PC-9 (cell line): ENCODE measurements around the gene UCHL1. TPM values are rescaled to one million over a fixed set of nuclear protein-coding genes. Genes with fewer than 3 reads are reported as not detected.

Experiments
- BruUV-seq: library from RNA; stranded (reverse); fragments of 400-500 nt; replicated peaks from 2 replicates; lab custom pipeline; 2021; lab: Mats Ljungman, UMichigan
- CTCF ChIA-PET: fragments of 300-600 bp; sonication (Branson Sonifier 250); formaldehyde crosslinking; loops from one replicate; lab custom pipeline; 2022; ENCODE audit warnings: antibody characterized with exemption; lab: Charles Lee
- POLR2A ChIA-PET: fragments of 300-600 bp; sonication (Branson Sonifier 250); formaldehyde crosslinking; loops from one replicate; lab custom pipeline; 2022; ENCODE audit warnings: antibody characterized with exemption; ENCODE audit not compliant: unreplicated experiment; lab: Charles Lee
- DNase-seq, 2 experiments: peaks; one replicate each; pipeline versions ENCODE4 v3.0.0 to v3.0.0-alpha.2; 2015 to 2022; ENCODE audit warnings: mixed read lengths in 1 of 2
- H2AFZ ChIP-seq: fragments of 200-600 bp; sonication (generic); 2 replicates; pipeline ENCODE4 v1.8.1; 2017; ENCODE audit warnings: antibody characterized with exemption
- H3F3A ChIP-seq: fragments of 200-600 bp; sonication (generic); 2 replicates; pipeline ENCODE4 v1.8.1; 2017; ENCODE audit warnings: antibody characterized with exemption, mild to moderate bottlenecking, low read depth; ENCODE audit not compliant: insufficient read depth
- H3K27ac ChIP-seq: fragments of 200-600 bp; sonication (generic); 2 replicates; pipeline ENCODE4 v1.6.1; 2016; ENCODE audit warnings: mixed run types
- H3K27me3 ChIP-seq: fragments of 200-600 bp; sonication (generic); 2 replicates; pipeline ENCODE4 v1.6.1; 2016; ENCODE audit warnings: low read depth, mixed run types; ENCODE audit not compliant: insufficient read depth
- H3K36me3 ChIP-seq: fragments of 200-600 bp; sonication (generic); 2 replicates; pipeline ENCODE4 v1.6.1; 2016; ENCODE audit warnings: low read depth, mixed run types
- H3K4me1 ChIP-seq: fragments of 200-600 bp; sonication (generic); replicated peaks from 2 replicates; pipeline ENCODE4 v1.6.1; 2016; ENCODE audit warnings: mixed run types; ENCODE audit not compliant: insufficient read depth
- H3K4me2 ChIP-seq: fragments of 200-600 bp; sonication (generic); 2 replicates; pipeline ENCODE4 v1.6.1; 2017; ENCODE audit warnings: mixed run types
- H3K4me3 ChIP-seq: fragments of 200-600 bp; sonication (generic); 2 replicates; pipeline ENCODE4 v1.6.1; 2016; ENCODE audit warnings: mixed run types
- H3K79me2 ChIP-seq: fragments of 200-600 bp; sonication (generic); 2 replicates; pipeline ENCODE4 v1.6.1; 2017; ENCODE audit warnings: low read depth, mixed run types
- H3K9me2 ChIP-seq: fragments of 200-600 bp; sonication (generic); 2 replicates; pipeline ENCODE4 v1.8.1; 2017; ENCODE audit warnings: mild to moderate bottlenecking; ENCODE audit not compliant: insufficient read depth
- H3K9me3 ChIP-seq: fragments of 200-600 bp; sonication (generic); 2 replicates; pipeline ENCODE4 v1.8.1; 2016; ENCODE audit warnings: low read depth; ENCODE audit not compliant: insufficient read depth
- H4K20me1 ChIP-seq: fragments of 200-600 bp; sonication (generic); 2 replicates; pipeline ENCODE4 v1.8.1; 2017; ENCODE audit not compliant: insufficient read depth
- EZH2 ChIP-seq: fragments of 200-600 bp; sonication (generic); IDR thresholded peaks from 2 replicates; pipeline ENCODE4 v1.8.0; 2017; ENCODE audit warnings: antibody characterized with exemption, low read depth
- intact Hi-C: fragments of 100-400 bp; cut with micrococcal nuclease; formaldehyde crosslinking; loops from one replicate; pipeline ENCODE4 v1.10.0; 2022; ENCODE audit not compliant: unreplicated experiment
- total RNA-seq: library from RNA; stranded (reverse); gene quantifications from 2 replicates; pipeline ENCODE4 v1.2.3, GENCODE V29; 2021
- TF ChIP-seq, protein P1 (sequence below): fragments of 200-600 bp; sonication (generic); conservative IDR thresholded peaks from 2 replicates; pipeline ENCODE4 v1.6.1; 2017; ENCODE audit warnings: mixed run types, antibody characterized with exemption, mild to moderate bottlenecking, moderate library complexity

UCHL1 gene
- total RNA-seq, 1 experiment from 2014 or later = 1,253 TPM

DNA sequence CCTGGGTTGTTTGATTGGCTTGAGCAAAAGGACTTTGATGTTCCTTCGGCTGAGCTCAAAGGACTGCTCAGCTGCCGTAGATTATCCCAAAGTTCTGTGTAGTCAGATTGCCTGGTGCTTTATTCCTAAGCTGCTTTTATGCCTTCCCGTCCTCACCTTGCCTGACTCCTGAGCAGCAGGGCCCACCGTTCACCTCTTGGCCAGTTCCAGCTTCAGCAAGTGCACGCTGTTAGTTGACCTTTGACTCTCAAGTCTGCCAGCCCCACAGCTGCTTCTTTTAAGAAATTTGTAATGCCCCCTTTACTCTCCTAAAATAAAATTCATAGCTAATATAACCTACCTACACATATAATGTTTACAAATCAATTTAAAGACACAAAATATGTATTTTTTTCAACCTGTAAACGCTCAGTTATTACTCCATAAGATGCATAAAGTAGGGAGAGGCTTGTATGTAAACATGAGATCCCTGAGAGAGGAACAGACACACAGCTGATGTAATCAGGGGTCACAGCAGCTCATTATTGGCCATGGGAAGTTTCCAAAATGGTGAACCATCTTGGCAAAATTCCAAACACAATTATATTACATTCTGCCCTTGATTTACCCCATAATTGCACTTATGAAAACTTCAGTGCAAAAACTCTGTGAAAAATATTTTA lies 28.6 kb downstream of the UCHL1 start:
- ChIA-PET POLR2A (interaction anchor here (0.6 kb wide), 1 partner anchor 73 kb away, joined by 3 read pairs; no protein-coding TSS in a partner anchor), CTCF (no interaction called here)
- TF ChIP-seq, protein P1, sequence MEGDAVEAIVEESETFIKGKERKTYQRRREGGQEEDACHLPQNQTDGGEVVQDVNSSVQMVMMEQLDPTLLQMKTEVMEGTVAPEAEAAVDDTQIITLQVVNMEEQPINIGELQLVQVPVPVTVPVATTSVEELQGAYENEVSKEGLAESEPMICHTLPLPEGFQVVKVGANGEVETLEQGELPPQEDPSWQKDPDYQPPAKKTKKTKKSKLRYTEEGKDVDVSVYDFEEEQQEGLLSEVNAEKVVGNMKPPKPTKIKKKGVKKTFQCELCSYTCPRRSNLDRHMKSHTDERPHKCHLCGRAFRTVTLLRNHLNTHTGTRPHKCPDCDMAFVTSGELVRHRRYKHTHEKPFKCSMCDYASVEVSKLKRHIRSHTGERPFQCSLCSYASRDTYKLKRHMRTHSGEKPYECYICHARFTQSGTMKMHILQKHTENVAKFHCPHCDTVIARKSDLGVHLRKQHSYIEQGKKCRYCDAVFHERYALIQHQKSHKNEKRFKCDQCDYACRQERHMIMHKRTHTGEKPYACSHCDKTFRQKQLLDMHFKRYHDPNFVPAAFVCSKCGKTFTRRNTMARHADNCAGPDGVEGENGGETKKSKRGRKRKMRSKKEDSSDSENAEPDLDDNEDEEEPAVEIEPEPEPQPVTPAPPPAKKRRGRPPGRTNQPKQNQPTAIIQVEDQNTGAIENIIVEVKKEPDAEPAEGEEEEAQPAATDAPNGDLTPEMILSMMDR = no peak
- no peak for TF ChIP-seq EZH2
- Histone ChIP-seq H2AFZ (no peak overlapping the region), H3F3A (peaks cover 28% of the 10 kb centered on the region), H3K9me3 (no peaks in the 10 kb centered on the region; the same call in 1 of the 2 replicates), H3K4me3 (no peak overlapping the region), H3K27ac (peak overlapping the region; percentile 8; the same call in 1 of the 2 replicates), H3K79me2 (no peaks in the 10 kb centered on the region), H4K20me1 (no peaks in the 10 kb centered on the region), H3K9me2 (no peaks in the 10 kb centered on the region), H3K4me1 (peaks cover 44% of the 10 kb centered on the region), H3K4me2 (peak overlapping the region; percentile 23; the same call in 1 of the 2 replicates), H3K36me3 (no peaks in the 10 kb centered on the region), H3K27me3 (no peaks in the 10 kb centered on the region)
- no TSS peak for BruUV-seq
- intact Hi-C loops = loop anchor here (10.0 kb wide), 1 partner anchor 219 kb away; no protein-coding TSS in a partner anchor
- no peak for DNase-seq

DNA sequence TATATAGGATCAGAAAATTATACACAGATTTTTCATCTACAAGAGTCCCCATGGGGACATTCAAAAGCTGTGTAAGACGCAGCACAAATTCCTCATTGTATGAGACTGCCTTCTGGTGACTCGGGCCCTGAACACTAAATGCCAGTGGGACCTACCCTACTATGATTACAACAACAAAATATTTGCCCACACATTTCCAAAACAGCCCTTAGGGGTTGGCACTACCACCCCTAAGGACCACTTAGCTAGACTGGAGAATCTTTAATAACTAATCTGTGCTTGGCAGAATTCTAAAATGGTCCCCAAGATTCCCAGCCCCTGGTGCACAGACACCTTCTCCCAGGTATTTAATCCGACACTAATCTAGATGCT lies 29.1 kb downstream of the UCHL1 start:
- H2AFZ ChIP-seq = no peak overlapping the region
- H3K9me3 ChIP-seq = no peaks in the 10 kb centered on the region; the same call in 1 of the 2 replicates
- TF ChIP-seq, protein P1 = no peak
- TF ChIP-seq EZH2 = no peak
- H3K79me2 ChIP-seq = no peaks in the 10 kb centered on the region
- intact Hi-C loops = loop anchor here (2.0 to 10.0 kb wide), 2 partner anchors 147 to 219 kb away; no protein-coding TSS in a partner anchor
- H3F3A ChIP-seq = peaks cover 28% of the 10 kb centered on the region
- no peaks in the 10 kb centered on the region for H3K36me3 ChIP-seq
- DNase-seq = no peak
- H3K4me3 ChIP-seq = no peak overlapping the region
- no peaks in the 10 kb centered on the region for H4K20me1 ChIP-seq
- ChIA-PET CTCF (interaction anchor here (0.6 kb wide), 2 partner anchors 29 to 651 kb away, joined by 3 to 4 read pairs; no protein-coding TSS in a partner anchor), POLR2A (interaction anchor here (0.6 kb wide), 1 partner anchor 73 kb away, joined by 3 read pairs; no protein-coding TSS in a partner anchor)
- no peaks in the 10 kb centered on the region for H3K27me3 ChIP-seq
- BruUV-seq = no TSS peak
- peak overlapping the region; percentile 23; the same call in 1 of the 2 replicates for H3K4me2 ChIP-seq
- peak overlapping the region; percentile 89 for H3K27ac ChIP-seq
- no peaks in the 10 kb centered on the region for H3K9me2 ChIP-seq
- H3K4me1 ChIP-seq = peaks cover 44% of the 10 kb centered on the region

DNA sequence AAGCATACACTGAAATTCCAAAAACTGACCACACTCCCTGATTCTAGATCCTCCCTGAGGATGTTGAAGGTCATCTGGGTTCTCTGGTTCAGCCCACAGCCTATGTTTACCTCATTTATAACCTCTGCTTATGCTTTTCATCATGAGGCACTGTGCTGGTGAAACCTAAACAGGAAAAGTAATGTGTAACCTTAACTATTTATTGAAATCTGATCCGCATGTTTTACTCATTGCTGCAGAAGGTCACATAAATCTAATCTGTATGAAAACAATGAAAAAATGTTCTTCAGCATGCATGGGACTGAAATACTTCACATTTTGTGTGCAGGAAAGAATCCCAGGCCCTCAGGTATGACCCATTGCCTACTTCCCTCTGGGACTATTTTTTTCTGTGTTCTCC lies 30.3 kb downstream of the UCHL1 start:
- H3K9me2 ChIP-seq = no peaks in the 10 kb centered on the region
- no peaks in the 10 kb centered on the region; the same call in 1 of the 2 replicates for H3K9me3 ChIP-seq
- peaks cover 21% of the 10 kb centered on the region for H3F3A ChIP-seq
- H3K4me2 ChIP-seq = peak overlapping the region; percentile 23
- no peaks in the 10 kb centered on the region for H4K20me1 ChIP-seq
- peak; percentile 44 to 96 for DNase-seq
- ChIA-PET CTCF (no interaction called here), POLR2A (no interaction called here)
- no peaks in the 10 kb centered on the region for H3K27me3 ChIP-seq
- no peaks in the 10 kb centered on the region for H3K79me2 ChIP-seq
- BruUV-seq = no TSS peak
- intact Hi-C loops = loop anchor here (1.0 to 10.0 kb wide), 6 partner anchors 32 to 238 kb away; no protein-coding TSS in a partner anchor
- no peak for TF ChIP-seq EZH2
- TF ChIP-seq, protein P1 = no peak
- H3K36me3 ChIP-seq = no peaks in the 10 kb centered on the region
- no peak overlapping the region for H3K4me3 ChIP-seq
- H3K4me1 ChIP-seq = peaks cover 40% of the 10 kb centered on the region
- no peak overlapping the region for H2AFZ ChIP-seq
- peak overlapping the region; percentile 89 for H3K27ac ChIP-seq
